GM23338 (cell line): ENCODE results near the gene TEX51. TPM values are rescaled to one million over a fixed set of nuclear protein-coding genes. Genes with fewer than 3 reads are reported as not detected.

ENCODE experiments used
- ATAC-seq: fragments of 200-7000 bp; cut with Tn5 transposase; 3 replicates; pipeline ENCODE4 v1.9.1; 2020
- DNase-seq: peaks from one replicate; pipeline ENCODE4 v3.0.0-alpha.2; 2015; ENCODE audit warnings: low spot score
- H2AFZ ChIP-seq: fragments of 200-600 bp; sonication (generic); 2 replicates; pipeline ENCODE4 v1.8.0; 2016; ENCODE audit warnings: antibody characterized with exemption, mild to moderate bottlenecking, moderate library complexity
- H3F3A ChIP-seq: fragments of 200-600 bp; sonication (generic); replicated peaks from 2 replicates; pipeline ENCODE4 v1.8.0; 2017; ENCODE audit warnings: antibody characterized with exemption, mixed run types, low read depth
- H3K27ac ChIP-seq: fragments of 200-600 bp; sonication (generic); 2 replicates; pipeline ENCODE4 v1.6.1; 2016; ENCODE audit warnings: low read depth
- H3K27me3 ChIP-seq: fragments of 200-600 bp; sonication (generic); 2 replicates; pipeline ENCODE4 v1.8.0; 2016; ENCODE audit warnings: mild to moderate bottlenecking, mixed run types, moderate library complexity; ENCODE audit not compliant: insufficient read depth
- H3K36me3 ChIP-seq: fragments of 200-600 bp; sonication (generic); 2 replicates; pipeline ENCODE4 v1.8.0; 2016; ENCODE audit warnings: mild to moderate bottlenecking; ENCODE audit not compliant: insufficient read depth
- H3K4me1 ChIP-seq: fragments of 200-600 bp; sonication (generic); 2 replicates; pipeline ENCODE4 v1.8.0; 2016; ENCODE audit warnings: mild to moderate bottlenecking, moderate library complexity; ENCODE audit not compliant: insufficient read depth
- H3K4me2 ChIP-seq: fragments of 200-600 bp; sonication (generic); 2 replicates; pipeline ENCODE4 v1.7.1; 2017; ENCODE audit warnings: mixed run types
- H3K4me3 ChIP-seq: fragments of 200-600 bp; sonication (generic); 2 replicates; pipeline ENCODE4 v1.6.1; 2016; ENCODE audit warnings: mixed run types
- H3K79me2 ChIP-seq: fragments of 200-600 bp; sonication (generic); replicated peaks from 2 replicates; pipeline ENCODE4 v1.8.0; 2017; ENCODE audit warnings: mild to moderate bottlenecking; ENCODE audit not compliant: insufficient read depth
- H3K9me2 ChIP-seq: fragments of 200-600 bp; sonication (generic); 2 replicates; pipeline ENCODE4 v1.8.0; 2017; ENCODE audit not compliant: insufficient read depth
- H4K20me1 ChIP-seq: fragments of 200-600 bp; sonication (generic); replicated peaks from 2 replicates; pipeline ENCODE4 v1.8.0; 2017; ENCODE audit warnings: mild to moderate bottlenecking; ENCODE audit not compliant: insufficient read depth
- H3K27ac Mint-ChIP-seq: 2 replicates; pipeline ENCODE4 v1.8.0; 2020; ENCODE audit warnings: inconsistent platforms, mild to moderate bottlenecking, moderate library complexity, mixed read lengths
- H3K27me3 Mint-ChIP-seq: 3 replicates; pipeline ENCODE4 v1.8.0; 2022; ENCODE audit warnings: low read depth, mild to moderate bottlenecking, moderate library complexity, mixed read lengths, inconsistent platforms; ENCODE audit not compliant: insufficient read depth, poor library complexity
- H3K36me3 Mint-ChIP-seq: 3 replicates; pipeline ENCODE4 v1.8.0; 2021; ENCODE audit warnings: low read depth, mild to moderate bottlenecking, inconsistent platforms, moderate library complexity, mixed read lengths
- H3K4me1 Mint-ChIP-seq: 3 replicates; pipeline ENCODE4 v1.8.0; 2020; ENCODE audit warnings: mild to moderate bottlenecking, inconsistent platforms, mixed read lengths
- H3K4me3 Mint-ChIP-seq: 3 replicates; pipeline ENCODE4 v1.8.0; 2021; ENCODE audit warnings: moderate library complexity, mild to moderate bottlenecking, inconsistent platforms, mixed read lengths
- H3K9me3 Mint-ChIP-seq: 3 replicates; pipeline ENCODE4 v1.8.0; 2020; ENCODE audit warnings: moderate library complexity, mild to moderate bottlenecking, inconsistent platforms, mixed read lengths
- CREB1 ChIP-seq: fragments of 250-450 bp; sonication (Bioruptor Pico); IDR thresholded peaks from 2 replicates; pipeline ENCODE4 v1.5.0; 2020; ENCODE audit warnings: low read depth, mild to moderate bottlenecking, moderate library complexity
- CTCF ChIP-seq, 2 experiments: fragments of 200-600 bp in 1 of 2; sonication (generic) in 1 of 2; conservative IDR thresholded peaks; 2 replicates each; pipeline versions ENCODE4 v1.5.1 to v1.6.1; 2016 to 2017; ENCODE audit warnings: antibody characterized with exemption in 2 of 2, low read depth in 2 of 2, mild to moderate bottlenecking in 2 of 2, moderate library complexity in 1 of 2
- EZH2 ChIP-seq: fragments of 200-600 bp; sonication (generic); IDR thresholded peaks from one replicate; pipeline ENCODE4 v1.8.0; 2017; ENCODE audit warnings: antibody characterized with exemption, mild to moderate bottlenecking, low read depth; ENCODE audit not compliant: unreplicated experiment
- EZH2phosphoT487 ChIP-seq: fragments of 200-600 bp; sonication (generic); IDR thresholded peaks from one replicate; pipeline ENCODE4 v1.8.1; 2018; ENCODE audit warnings: antibody characterized with exemption; ENCODE audit not compliant: unreplicated experiment
- JUNB ChIP-seq: IDR thresholded peaks from one replicate; pipeline ENCODE4 v1.6.1; 2016; ENCODE audit warnings: antibody characterized with exemption; ENCODE audit not compliant: unreplicated experiment
- NANOG ChIP-seq: IDR thresholded peaks from 2 replicates; pipeline ENCODE4 v1.6.1; 2016; ENCODE audit warnings: antibody characterized with exemption, borderline replicate concordance
- POLR2AphosphoS5 ChIP-seq: IDR thresholded peaks from 2 replicates; pipeline ENCODE4 v1.6.1; 2016; ENCODE audit warnings: antibody characterized with exemption, low read depth
- REST ChIP-seq: IDR thresholded peaks from one replicate; pipeline ENCODE4 v1.6.1; 2018; ENCODE audit warnings: antibody characterized with exemption; ENCODE audit not compliant: unreplicated experiment
- STAT1 ChIP-seq: IDR thresholded peaks from one replicate; pipeline ENCODE4 v1.6.1; 2016; ENCODE audit warnings: antibody characterized with exemption; ENCODE audit not compliant: unreplicated experiment
- ZNF114 ChIP-seq: fragments of 250-450 bp; sonication (Bioruptor Pico); IDR thresholded peaks from 2 replicates; pipeline ENCODE4 v1.5.0; 2020; ENCODE audit warnings: mild to moderate bottlenecking, moderate library complexity
- ZNF331 ChIP-seq: fragments of 250-450 bp; sonication (Bioruptor Pico); IDR thresholded peaks from 2 replicates; pipeline ENCODE4 v1.5.0; 2020; ENCODE audit warnings: low read depth, mild to moderate bottlenecking, moderate library complexity
- ZNF462 ChIP-seq: fragments of 250-450 bp; sonication (Bioruptor Pico); IDR thresholded peaks from 2 replicates; pipeline ENCODE4 v1.5.0; 2020; ENCODE audit warnings: mild to moderate bottlenecking, moderate library complexity
- polyA plus RNA-seq: library from polyadenylated mRNA; unstranded; fragments of >200 nt; fragmentation: Nextera tagmentation; extraction: Ambion mirVana; gene quantifications from 2 replicates; pipeline ENCODE4 v1.2.1, GENCODE V29; 2016
- total RNA-seq: library from RNA; depleted of rRNA; stranded (reverse); fragments of >200 nt; shearing (Covaris generic); gene quantifications from 2 replicates; pipeline ENCODE4 v1.2.3, GENCODE V29; 2014

Gene TEX51
- total and polyA plus RNA-seq, 2 experiments from 2014 or later, result not detected

- no peak for TF ChIP-seq REST
- no peak for TF ChIP-seq ZNF114 (CRISPR knock-in tag)
- no peak for TF ChIP-seq EZH2phosphoT487
These were observed 12.9 kb upstream of the TEX51 start (continued) for GRCh38 chr2:126885751-126886210.

GRCh38 chr2:126886211-126886915, 12.3 kb upstream of the TEX51 start:
- Histone ChIP-seq H3K79me2 (no peaks in the 10 kb centered on the region), H3K4me2 (peak overlapping the region; percentile 80; the same call in 1 of the 2 replicates), H3K27me3 (peaks cover 6% of the 10 kb centered on the region; the same call in 1 of the 2 replicates), H3K27ac (no peak overlapping the region), H4K20me1 (no peaks in the 10 kb centered on the region), H3K9me2 (no peaks in the 10 kb centered on the region), H2AFZ (peak overlapping the region; percentile 97), H3F3A (no peaks in the 10 kb centered on the region), H3K4me3 (peak overlapping the region; percentile 53), H3K4me1 (no peaks in the 10 kb centered on the region), H3K36me3 (no peaks in the 10 kb centered on the region)
- Mint-ChIP-seq H3K27ac (no peak overlapping the region), H3K4me1 (peaks cover 4% of the 10 kb centered on the region; the same call in 1 of the 3 replicates), H3K4me3 (peak overlapping the region; percentile 72), H3K9me3 (no peaks in the 10 kb centered on the region), H3K27me3 (peaks cover 6% of the 10 kb centered on the region), H3K36me3 (no peaks in the 10 kb centered on the region)
- DNase-seq (peak; percentile 91), ATAC-seq (peak; percentile 92)
- TF ChIP-seq ZNF331 (CRISPR knock-in tag), result no peak
- TF ChIP-seq JUNB, result no peak
- TF ChIP-seq POLR2AphosphoS5, result peak; percentile 55
- no peak for TF ChIP-seq ZNF462 (CRISPR knock-in tag)
- peak; percentile 70 to 89 for TF ChIP-seq CTCF (conservative IDR thresholded peaks at IDR 0.05; ENCODE audit: low read depth in 2 of 2)
- no peak for TF ChIP-seq NANOG
- peak; percentile 33; the same call in 1 of the 2 replicates for TF ChIP-seq CREB1
- TF ChIP-seq STAT1, result no peak
- TF ChIP-seq EZH2phosphoT487, result no peak
- no peak for TF ChIP-seq EZH2
- TF ChIP-seq ZNF114 (CRISPR knock-in tag), result no peak
